ENCODE results near the gene RFC2.

The RFC2 gene

GRCh38 chr7:74190259-74190658, 63.9 kb downstream of the RFC2 start:
- DNase-seq (ENCODE audit: low spot score), result no peak

- DNase-seq (ENCODE audit: low spot score), result peak; percentile 77
Measured at GRCh38 chr7:74187915-74188675, 66.1 kb downstream of the RFC2 start.

GRCh38 chr7:74185636-74186035, 68.6 kb downstream of the RFC2 start:
- no peak for DNase-seq (ENCODE audit: low spot score)

GRCh38 chr7:74185016-74185415, 69.2 kb downstream of the RFC2 start:
- DNase-seq (ENCODE audit: low spot score), result no peak

GRCh38 chr7:74183653-74184450, 70.3 kb downstream of the RFC2 start:
- no peak for DNase-seq (ENCODE audit: low spot score)

GRCh38 chr7:74183142-74183541, 71.1 kb downstream of the RFC2 start:
- DNase-seq (ENCODE audit: low spot score), result no peak

- no peak for DNase-seq (ENCODE audit: low spot score)
Measured at GRCh38 chr7:74182453-74183090, 71.6 kb downstream of the RFC2 start.

GRCh38 chr7:74181821-74182220, 72.4 kb downstream of the RFC2 start:
- DNase-seq (ENCODE audit: low spot score), result no peak
